HUES48 (cell line): ENCODE measurements around the gene EXOSC3.

Experiments
- H3K27ac ChIP-seq: one replicate; pipeline ENCODE4 v1.7.0; 2013; ENCODE audit warnings: low read depth, low read length, inconsistent platforms
- H3K27me3 ChIP-seq: 2 replicates; pipeline ENCODE4 v1.6.1; 2013; ENCODE audit warnings: mild to moderate bottlenecking, low read length; ENCODE audit not compliant: control insufficient read depth, insufficient read depth
- H3K36me3 ChIP-seq: 2 replicates; pipeline ENCODE4 v1.6.1; 2013; ENCODE audit warnings: low read length; ENCODE audit not compliant: control insufficient read depth, insufficient read depth
- H3K4me1 ChIP-seq: 2 replicates; pipeline ENCODE4 v1.6.1; 2013; ENCODE audit warnings: mild to moderate bottlenecking, low read length; ENCODE audit not compliant: control insufficient read depth, insufficient read depth
- H3K4me3 ChIP-seq: 2 replicates; pipeline ENCODE4 v1.5.1; 2013; ENCODE audit warnings: mild to moderate bottlenecking, low read depth, low read length
- H3K9ac ChIP-seq: 2 replicates; pipeline ENCODE4 v1.6.1; 2013; ENCODE audit warnings: mild to moderate bottlenecking, low read depth, low read length, moderate library complexity
- H3K9me3 ChIP-seq: 2 replicates; pipeline ENCODE4 v1.6.1; 2013; ENCODE audit warnings: low read length; ENCODE audit not compliant: control insufficient read depth, insufficient read depth

The EXOSC3 gene

GRCh38 chr9:37732086-37732741 is 52.6 kb downstream of the EXOSC3 start:
- Histone ChIP-seq H3K36me3 (no peaks in the 10 kb centered on the region), H3K27me3 (peaks cover 4% of the 10 kb centered on the region; the same call in 1 of the 2 replicates), H3K4me1 (no peaks in the 10 kb centered on the region; the same call in 1 of the 2 replicates), H3K27ac (no peak overlapping the region), H3K9ac (no peak overlapping the region), H3K9me3 (no peaks in the 10 kb centered on the region), H3K4me3 (no peak overlapping the region)

GRCh38 chr9:37730839-37731238 is 54.0 kb downstream of the EXOSC3 start:
- H3K4me3 ChIP-seq, result no peak overlapping the region
- H3K27me3 ChIP-seq, result peaks cover 4% of the 10 kb centered on the region; the same call in 1 of the 2 replicates
- H3K36me3 ChIP-seq, result no peaks in the 10 kb centered on the region

GRCh38 chr9:37730256-37730655 is 54.6 kb downstream of the EXOSC3 start:
- peaks cover 4% of the 10 kb centered on the region; the same call in 1 of the 2 replicates for H3K27me3 ChIP-seq
- H3K4me3 ChIP-seq, result no peak overlapping the region
- no peak overlapping the region for H3K27ac ChIP-seq
- H3K4me1 ChIP-seq, result no peaks in the 10 kb centered on the region; the same call in 1 of the 2 replicates
- H3K36me3 ChIP-seq, result no peaks in the 10 kb centered on the region
- H3K9ac ChIP-seq, result no peak overlapping the region
- H3K9me3 ChIP-seq, result no peaks in the 10 kb centered on the region

More at GRCh38 chr9:37730839-37731238, 54.0 kb downstream of the EXOSC3 start:
- no peaks in the 10 kb centered on the region; the same call in 1 of the 2 replicates for H3K4me1 ChIP-seq
- H3K27ac ChIP-seq, result peak overlapping the region; percentile 15
- H3K9ac ChIP-seq, result no peak overlapping the region
- no peaks in the 10 kb centered on the region for H3K9me3 ChIP-seq
